GM21381 (cell line): ENCODE data around the gene BLTP1.
"Not testable (repeated sequence)": the region's sequence is repeated elsewhere in the genome, so short reads cannot be mapped to it uniquely, and the experiment has no call there.

Experiments used
- ATAC-seq: cut with Tn5 transposase; IDR thresholded peaks from one replicate; pipeline ENCODE4 v1.9.1; 2021; ENCODE audit warnings: mild to moderate bottlenecking, moderate library complexity; ENCODE audit not compliant: unreplicated experiment

Gene BLTP1

GRCh38 chr4:122151982-122152710, at the start of gene BLTP1:
Gene BLTP1, plus strand, starts transcription at chr4:122152331. Its CDS starts 18,317 bp downstream, at chr4:122170648.
- ATAC-seq = peak; percentile 96

- ATAC-seq = no peak
These were observed 47.9 kb upstream of the BLTP1 start for GRCh38 chr4:122104184-122104583.

GRCh38 chr4:122107680-122108079, 44.5 kb upstream of the BLTP1 start:
- no peak for ATAC-seq

- ATAC-seq = not testable (repeated sequence)
These were observed 41.8 kb upstream of the BLTP1 start for GRCh38 chr4:122110304-122110703.

GRCh38 chr4:122117743-122118142, 34.4 kb upstream of the BLTP1 start:
- no peak for ATAC-seq

- no peak for ATAC-seq
These were observed 33.9 kb upstream of the BLTP1 start for GRCh38 chr4:122118243-122118642.

GRCh38 chr4:122119739-122120138, 32.4 kb upstream of the BLTP1 start:
- ATAC-seq = no peak

GRCh38 chr4:122121593-122121992, 30.5 kb upstream of the BLTP1 start:
- ATAC-seq = no peak

- no peak for ATAC-seq
These were observed 30.0 kb upstream of the BLTP1 start for GRCh38 chr4:122122083-122122482.

- no peak for ATAC-seq
These were observed 23.1 kb upstream of the BLTP1 start for GRCh38 chr4:122129061-122129460.

- ATAC-seq = no peak
These were observed 20.5 kb upstream of the BLTP1 start for GRCh38 chr4:122131562-122132157.

GRCh38 chr4:122132891-122133290, 19.2 kb upstream of the BLTP1 start:
- no peak for ATAC-seq

GRCh38 chr4:122139139-122139538, 13.0 kb upstream of the BLTP1 start:
- no peak for ATAC-seq

GRCh38 chr4:122140834-122141233, 11.3 kb upstream of the BLTP1 start:
- ATAC-seq = no peak

- no peak for ATAC-seq
These were observed 9.4 kb upstream of the BLTP1 start for GRCh38 chr4:122142687-122143086.

- no peak for ATAC-seq
These were observed 5.5 kb upstream of the BLTP1 start for GRCh38 chr4:122146652-122147051.

- peak; percentile 19 for ATAC-seq
These were observed 1.2 kb upstream of the BLTP1 start for GRCh38 chr4:122150931-122151330.

GRCh38 chr4:122152711-122153226, 638 bp downstream of the BLTP1 start:
- peak; percentile 36 for ATAC-seq

GRCh38 chr4:122156819-122157218, 4.7 kb downstream of the BLTP1 start:
- no peak for ATAC-seq

GRCh38 chr4:122163301-122163700, 11.2 kb downstream of the BLTP1 start:
- ATAC-seq = no peak

- no peak for ATAC-seq
These were observed 11.6 kb downstream of the BLTP1 start for GRCh38 chr4:122163767-122164166.

GRCh38 chr4:122167369-122167768, 15.2 kb downstream of the BLTP1 start:
- ATAC-seq = no peak
